Heart right ventricle (tissue), 16 donors: ENCODE results near the gene SAMD5. TPM values are rescaled to one million over a fixed set of nuclear protein-coding genes. Genes with fewer than 3 reads are reported as not detected.
A peak's percentile ranks its signal among the peaks of the same experiment; 100 is the strongest.

Experiments used
- ATAC-seq, 8 donors: fragments of 200-7000 bp; cut with Tn5 transposase; one replicate each; pipeline ENCODE4 v1.9.1; 2020; ENCODE audit warnings: mild to moderate bottlenecking in 8 of 8, moderate library complexity in 8 of 8, moderate number of reproducible peaks in 1 of 8
- DNase-seq, 2 donors: peaks; one replicate each; pipeline ENCODE4 v3.0.0-alpha.2; 2020
- H3K27ac ChIP-seq, 10 donors: fragments of 200-600 bp; sonication (generic) in 2 of 10; one replicate each; pipeline versions ENCODE4 v1.5.0 to v1.8.0; 2020 to 2022; ENCODE audit warnings: mild to moderate bottlenecking in 3 of 10
- H3K27me3 ChIP-seq, 7 donors: fragments of 200-600 bp; one replicate each; pipeline ENCODE4 v1.8.0; 2021 to 2022; ENCODE audit warnings: mild to moderate bottlenecking in 2 of 7
- H3K36me3 ChIP-seq, 9 donors: fragments of 200-600 bp; sonication (generic) in 1 of 9; one replicate each; pipeline versions ENCODE4 v1.5.0 to v1.8.0; 2020 to 2022; ENCODE audit warnings: mild to moderate bottlenecking in 2 of 9
- H3K4me1 ChIP-seq, 9 donors: fragments of 200-600 bp; sonication (generic) in 1 of 9; one replicate each; pipeline versions ENCODE4 v1.5.0 to v1.8.0; 2020 to 2022; ENCODE audit warnings: mild to moderate bottlenecking in 4 of 9
- H3K4me3 ChIP-seq, 10 donors: fragments of 200-600 bp; sonication (generic) in 2 of 10; one replicate each; pipeline versions ENCODE4 v1.5.0 to v1.8.0; 2020 to 2022; ENCODE audit warnings: mild to moderate bottlenecking in 7 of 10, moderate library complexity in 2 of 10
- H3K9me3 ChIP-seq, 11 donors: fragments of 200-600 bp in 10 of 11; sonication (generic) in 2 of 11; one replicate each; pipeline versions ENCODE4 v1.5.0 to v1.8.0; 2013 to 2022; ENCODE audit warnings: mild to moderate bottlenecking in 2 of 11, control low read depth in 1 of 11, moderate library complexity in 1 of 11
- WGBS, 2 donors: extraction: QIAGEN DNeasy Blood & Tissue Kit; methylation state at CpG; one replicate each; pipeline ENCODE4 v1.1.7; 2013; ENCODE audit warnings: inconsistent platforms in 1 of 2; 5-methylcytosine and 5-hydroxymethylcytosine counted together
- intact Hi-C, 10 donors: fragments of 100-400 bp; cut with DNase I; formaldehyde crosslinking; loops; one replicate each; pipeline versions ENCODE4 v1.11.1 to v1.14.2; 2022
- polyA plus RNA-seq, 2 donors: library from polyadenylated mRNA; stranded (reverse); fragments of 200-250 nt; gene quantifications; one replicate each; pipeline ENCODE4 v1.2.3, GENCODE V29; 2013
- total RNA-seq, 10 donors: library from RNA; stranded (reverse); fragmentation: NEBNext Ultra II Directional in 3 of 10; extraction: Animal tissue kit (Norgen Biotek cat#: 25700) in 3 of 10; gene quantifications; one replicate each; pipeline versions ENCODE4 v1.2.1 to v1.2.4, GENCODE V29; 2021 to 2023
- TF ChIP-seq, protein P1 (sequence below), 9 donors: fragments of 200-600 bp; sonication (generic) in 2 of 9; IDR thresholded peaks; one replicate each; pipeline versions ENCODE4 v1.5.0 to v1.8.0; 2021 to 2022; ENCODE audit warnings: antibody characterized with exemption in 9 of 9, mild to moderate bottlenecking in 5 of 9, moderate library complexity in 1 of 9
- donor health status: Arrhythmogenic right ventricular cardiomyopathy.
- donor health status: ischemic (EF 13 %, LVEDD 7.1; RV severe dilation, severe dysfunction).
- donor health status: healthy with polysubstance abuse.
- donor health status: DM: no; HTN: yes; CAD: no.
- donor health status: DM: no; HTN: no; CAD: no.
- donor health status: ischemic (EF 25% LVEDD 6.9; RV normal size, moderate dysfunction).
- donor health status: ischemic (EF 25% LVEDD 5.7; RV mildly dilated, moderate dysfunction).
- donor health status: healthy.
- donor health status: DM: yes; HTN: yes; CAD: no.
- donor health status: Ischemic cardiomyopathy.
- donor health status: ischemic (EF 35%, LVEDD 5.7; RV mildly dilated, moderate dysfunction).
- donor health status: nonischemic (EF 11% LVEDD 7.7; RV severe dilation, severe dysfunction).
- donor health status: DM: yes; HTN: yes; CAD: no.
- donor health status: PGD.
- donor health status: ischemic (EF 29% LVEDD 5.4; RV normal size, mild dysfunction).
- donor health status: nonischemic (EF 23%, LVEDD 6.1; RV moderate dilation, normal function).

Gene SAMD5
- total and polyA plus RNA-seq, 12 donors: 0.30 to 1.9 (median 0.72) TPM

DNA sequence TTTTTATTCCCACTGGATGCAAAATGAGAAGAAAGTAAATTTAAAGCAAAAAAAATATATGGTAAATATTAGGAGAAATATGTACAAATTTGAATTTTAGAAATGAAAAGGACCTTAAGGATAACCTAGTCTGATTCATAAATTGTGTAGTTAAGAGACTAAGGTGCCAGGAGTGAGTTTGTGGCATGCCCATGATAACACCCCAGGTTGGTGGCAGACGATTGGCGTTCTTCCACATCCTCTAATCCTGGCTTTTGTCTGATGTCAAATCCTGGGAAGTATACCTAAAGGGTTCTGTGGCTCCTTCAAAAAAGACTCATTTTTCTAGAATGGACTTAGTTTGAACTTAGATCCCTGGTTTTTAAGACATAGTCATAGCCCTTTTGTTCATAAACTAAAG is 62.2 kb downstream of the SAMD5 start:
- intact Hi-C loops: no loop called here
- TF ChIP-seq, protein P1, sequence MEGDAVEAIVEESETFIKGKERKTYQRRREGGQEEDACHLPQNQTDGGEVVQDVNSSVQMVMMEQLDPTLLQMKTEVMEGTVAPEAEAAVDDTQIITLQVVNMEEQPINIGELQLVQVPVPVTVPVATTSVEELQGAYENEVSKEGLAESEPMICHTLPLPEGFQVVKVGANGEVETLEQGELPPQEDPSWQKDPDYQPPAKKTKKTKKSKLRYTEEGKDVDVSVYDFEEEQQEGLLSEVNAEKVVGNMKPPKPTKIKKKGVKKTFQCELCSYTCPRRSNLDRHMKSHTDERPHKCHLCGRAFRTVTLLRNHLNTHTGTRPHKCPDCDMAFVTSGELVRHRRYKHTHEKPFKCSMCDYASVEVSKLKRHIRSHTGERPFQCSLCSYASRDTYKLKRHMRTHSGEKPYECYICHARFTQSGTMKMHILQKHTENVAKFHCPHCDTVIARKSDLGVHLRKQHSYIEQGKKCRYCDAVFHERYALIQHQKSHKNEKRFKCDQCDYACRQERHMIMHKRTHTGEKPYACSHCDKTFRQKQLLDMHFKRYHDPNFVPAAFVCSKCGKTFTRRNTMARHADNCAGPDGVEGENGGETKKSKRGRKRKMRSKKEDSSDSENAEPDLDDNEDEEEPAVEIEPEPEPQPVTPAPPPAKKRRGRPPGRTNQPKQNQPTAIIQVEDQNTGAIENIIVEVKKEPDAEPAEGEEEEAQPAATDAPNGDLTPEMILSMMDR (IDR thresholded peaks at IDR 0.05): no peak
- Histone ChIP-seq H3K4me3 (no peak overlapping the region), H3K36me3 (no peaks in the 10 kb centered on the region), H3K9me3 (no peaks in the 10 kb centered on the region), H3K27ac (no peak overlapping the region), H3K27me3 (no peaks in the 10 kb centered on the region), H3K4me1 (peaks cover 0 to 18% (median 6%) of the 10 kb centered on the region in 9 donors)
- ATAC-seq (peak in 3 of 8 donors; percentile 56 to 70 (median 61)), DNase-seq (no peak)
- 53 to 64% methylated on average over 2 of the region's 2 CpGs for WGBS, 2 donors

DNA sequence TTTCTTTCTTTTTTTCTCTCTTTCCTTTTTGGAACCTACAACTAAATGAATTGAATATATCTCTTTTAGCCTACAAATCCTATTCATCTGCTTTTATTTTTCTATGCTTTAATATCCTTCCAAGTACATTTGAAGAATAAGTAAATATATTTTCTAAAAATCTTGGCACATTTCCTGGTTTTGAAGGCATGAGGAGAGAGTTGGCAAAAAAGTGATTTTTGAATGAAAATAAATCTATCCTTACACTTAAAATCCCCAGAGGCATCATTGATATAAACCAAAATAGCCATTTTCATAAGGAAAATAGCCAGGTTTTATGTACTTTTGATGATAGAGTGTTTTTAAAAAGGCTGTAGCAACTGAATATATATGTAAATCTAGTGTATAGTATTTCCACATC is 69.0 kb downstream of the SAMD5 start:
- ATAC-seq: no peak
- no peak for DNase-seq
- TF ChIP-seq, protein P1 (IDR thresholded peaks at IDR 0.05): no peak

DNA sequence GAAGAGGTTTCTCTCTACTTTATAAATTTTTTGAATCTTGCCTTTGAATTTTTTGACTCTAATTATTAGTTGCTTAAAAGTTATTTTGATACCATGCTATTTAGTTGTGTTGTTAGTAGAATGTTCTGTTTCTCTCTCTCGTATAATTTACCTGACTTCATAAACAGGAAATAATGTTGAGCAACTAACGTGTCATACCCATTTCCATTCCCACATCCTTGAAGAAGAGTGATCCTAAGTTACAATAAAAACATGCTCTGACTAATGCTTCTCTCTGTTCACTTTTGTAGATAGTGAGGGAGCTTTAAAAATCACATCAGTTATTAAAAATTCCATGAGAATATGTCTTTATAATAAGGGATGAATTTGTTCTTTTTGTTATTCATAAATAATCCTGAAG is 69.7 kb downstream of the SAMD5 start:
- DNase-seq (no peak), ATAC-seq (no peak)
- H3K4me3 ChIP-seq: no peak overlapping the region
- H3K27me3 ChIP-seq: no peaks in the 10 kb centered on the region
- 72 to 83% methylated on average over 2 of the region's 2 CpGs for WGBS, 2 donors
- H3K9me3 ChIP-seq: peaks cover 0 to 7% (median 0%) of the 10 kb centered on the region in 11 donors
- no peaks in the 10 kb centered on the region for H3K36me3 ChIP-seq
- intact Hi-C loops: no loop called here
- no peak overlapping the region for H3K27ac ChIP-seq
- peaks cover 0 to 14% (median 0%) of the 10 kb centered on the region in 9 donors for H3K4me1 ChIP-seq
- TF ChIP-seq, protein P1 (IDR thresholded peaks at IDR 0.05): no peak

More for the DNA sequence above, 69.0 kb downstream of the SAMD5 start:
- intact Hi-C loops: no loop called here
- Histone ChIP-seq H3K9me3 (peaks cover 0 to 7% (median 0%) of the 10 kb centered on the region in 11 donors), H3K4me3 (no peak overlapping the region), H3K27ac (no peak overlapping the region), H3K36me3 (no peaks in the 10 kb centered on the region), H3K27me3 (no peaks in the 10 kb centered on the region), H3K4me1 (peaks cover 0 to 14% (median 0%) of the 10 kb centered on the region in 9 donors)

DNA sequence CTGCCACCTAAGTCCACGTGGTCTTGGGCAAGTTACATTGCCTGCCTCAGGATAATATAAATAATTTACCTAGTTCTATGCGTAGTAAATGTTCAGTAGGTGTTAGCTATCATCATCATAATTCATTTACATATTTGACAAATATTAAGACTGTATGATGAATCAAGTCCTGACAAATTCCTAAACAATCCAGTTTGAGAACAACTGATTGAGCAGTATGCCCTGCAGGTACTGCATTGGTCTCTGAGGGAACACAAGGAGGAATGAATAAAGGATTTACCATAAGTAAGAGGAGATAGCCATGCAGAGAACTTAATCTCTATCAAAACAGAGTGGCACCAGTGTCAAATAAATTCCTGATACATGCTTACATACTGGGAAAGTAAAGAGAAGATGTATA is 70.4 kb downstream of the SAMD5 start:
- Histone ChIP-seq H3K27ac (no peak overlapping the region), H3K36me3 (no peaks in the 10 kb centered on the region), H3K9me3 (peaks cover 0 to 7% (median 0%) of the 10 kb centered on the region in 11 donors), H3K27me3 (no peaks in the 10 kb centered on the region), H3K4me1 (peaks cover 0 to 14% (median 0%) of the 10 kb centered on the region in 9 donors), H3K4me3 (no peak overlapping the region)
- TF ChIP-seq, protein P1 (IDR thresholded peaks at IDR 0.05): no peak
- intact Hi-C loops: no loop called here
- DNase-seq: no peak
- no peak for ATAC-seq
- 90 to 92% methylated on average over 2 of the region's 2 CpGs for WGBS, 2 donors
